ENCODE results near the gene ACOT7. TPM values are rescaled to one million over a fixed set of nuclear protein-coding genes. Genes with fewer than 3 reads are reported as not detected.
A peak's percentile ranks its signal among the peaks of the same experiment; 100 is the strongest.

The ACOT7 gene
- total and polyA plus RNA-seq, 3 donors from 2014 or later: 50.3 to 72.8 (median 52.5) TPM

DNA sequence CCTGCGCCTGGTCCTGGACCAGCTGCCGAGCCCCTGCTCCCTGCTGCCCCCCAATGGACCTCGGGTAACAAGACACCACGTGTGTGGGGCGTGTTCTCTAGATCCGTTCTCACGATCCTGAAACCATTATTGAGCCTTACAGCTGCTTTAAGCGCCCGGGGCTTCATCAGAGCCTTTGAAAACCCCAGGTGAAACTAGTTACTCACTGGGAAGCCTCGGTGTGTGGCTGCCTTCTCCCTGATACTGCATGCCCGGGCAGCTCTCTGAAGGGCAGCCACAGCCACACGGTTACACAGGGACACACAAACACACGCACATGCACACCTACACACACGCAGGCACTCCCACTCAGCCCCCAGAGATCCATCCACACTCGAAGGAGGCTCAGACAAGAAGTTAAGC lies 20.9 kb upstream of the ACOT7 start:
- TF ChIP-seq POLR2A (IDR thresholded peaks at IDR 0.05): no peak
- peak in 1 of 3 experiments; percentile 45 for TF ChIP-seq CTCF (IDR thresholded peaks at IDR 0.05)
- intact Hi-C loops (cut with DNase I; ENCODE audit: low total_unique reads): no loop called here
- H3K27ac ChIP-seq: no peak overlapping the region
- no peaks in the 10 kb centered on the region for H3K36me3 ChIP-seq (ENCODE audit: low read depth, missing control alignments)
- H3K9me3 ChIP-seq: no peaks in the 10 kb centered on the region
- WGBS, 2 donors: 18 to 22% methylated on average over 14 to 15 of the region's 15 CpGs
- no peak overlapping the region for H3K4me3 ChIP-seq
- H3K4me1 ChIP-seq: peaks cover 4% of the 10 kb centered on the region
- peak; percentile 55 for DNase-seq
- H3K27me3 ChIP-seq: no peaks in the 10 kb centered on the region

- Histone ChIP-seq H3K9me3 (no peaks in the 10 kb centered on the region), H3K4me1 (no peaks in the 10 kb centered on the region), H3K27ac (no peak overlapping the region), H3K27me3 (no peaks in the 10 kb centered on the region), H3K4me3 (no peak overlapping the region), H3K36me3 (ENCODE audit: low read depth, missing control alignments) (no peaks in the 10 kb centered on the region)
- 72 to 83% methylated on average over 6 of the region's 6 CpGs for WGBS, 2 donors
- TF ChIP-seq POLR2A (IDR thresholded peaks at IDR 0.05) (no peak), CTCF (IDR thresholded peaks at IDR 0.05) (no peak)
- no peak for DNase-seq
- intact Hi-C loops (cut with DNase I; ENCODE audit: low total_unique reads): no loop called here
These were observed 19.3 kb upstream of the ACOT7 start for GRCh38 chr1:6412896-6413295.

DNA sequence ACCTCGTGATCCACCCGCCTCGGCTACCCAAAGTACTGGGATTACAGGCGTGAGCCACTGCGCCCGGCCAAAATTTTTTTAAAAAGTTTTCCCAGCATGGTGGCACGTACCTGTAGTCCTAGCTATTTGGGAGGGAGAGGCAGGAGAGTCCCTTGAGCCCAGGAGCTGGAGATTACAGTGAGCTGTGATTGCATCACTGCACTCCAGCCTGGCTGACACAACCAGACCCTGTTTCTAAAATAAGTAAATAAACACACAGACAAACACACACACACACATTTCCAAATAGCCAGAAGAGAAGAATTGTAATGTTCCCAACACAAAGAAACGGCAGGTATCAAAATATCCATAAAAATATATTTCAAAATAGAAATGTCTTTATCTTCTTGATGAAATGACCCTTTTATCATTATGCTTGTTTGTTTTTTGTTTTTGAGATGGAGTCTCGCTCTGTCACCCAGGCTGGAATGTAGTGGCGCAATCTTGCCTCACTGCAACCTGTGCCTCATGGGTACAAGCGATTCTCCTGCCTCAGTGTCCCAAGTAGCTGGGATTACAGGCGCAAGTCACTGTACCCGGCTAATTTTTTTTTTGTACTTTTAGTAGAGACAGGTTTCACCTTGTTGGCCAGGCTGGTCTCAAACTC lies 16.8 kb upstream of the ACOT7 start:
- H3K36me3 ChIP-seq (ENCODE audit: low read depth, missing control alignments): no peaks in the 10 kb centered on the region
- DNase-seq: no peak
- intact Hi-C loops (cut with DNase I; ENCODE audit: low total_unique reads): no loop called here
- TF ChIP-seq CTCF (IDR thresholded peaks at IDR 0.05) (no peak), POLR2A (IDR thresholded peaks at IDR 0.05) (no peak)
- H3K27ac ChIP-seq: no peak overlapping the region
- no peaks in the 10 kb centered on the region for H3K27me3 ChIP-seq
- 90 to 92% methylated on average over 13 of the region's 13 CpGs for WGBS, 2 donors
- H3K4me3 ChIP-seq: no peak overlapping the region
- no peaks in the 10 kb centered on the region for H3K4me1 ChIP-seq
- H3K9me3 ChIP-seq: no peaks in the 10 kb centered on the region

GRCh38 chr1:6409733-6410132 lies 16.2 kb upstream of the ACOT7 start:
- H3K4me1 ChIP-seq: no peaks in the 10 kb centered on the region
- intact Hi-C loops (cut with DNase I; ENCODE audit: low total_unique reads): loop anchor here (10.0 kb wide), 1 partner anchor 165 kb away; the partner anchor contains the start of gene HES3
- H3K27ac ChIP-seq: no peak overlapping the region
- WGBS, 2 donors: 89% methylated on average over 6 of the region's 6 CpGs
- no peak for DNase-seq
- no peaks in the 10 kb centered on the region for H3K36me3 ChIP-seq (ENCODE audit: low read depth, missing control alignments)
- TF ChIP-seq CTCF (IDR thresholded peaks at IDR 0.05): no peak
- TF ChIP-seq POLR2A (IDR thresholded peaks at IDR 0.05): no peak
- H3K9me3 ChIP-seq: no peaks in the 10 kb centered on the region
- no peak overlapping the region for H3K4me3 ChIP-seq
- H3K27me3 ChIP-seq: no peaks in the 10 kb centered on the region

DNA sequence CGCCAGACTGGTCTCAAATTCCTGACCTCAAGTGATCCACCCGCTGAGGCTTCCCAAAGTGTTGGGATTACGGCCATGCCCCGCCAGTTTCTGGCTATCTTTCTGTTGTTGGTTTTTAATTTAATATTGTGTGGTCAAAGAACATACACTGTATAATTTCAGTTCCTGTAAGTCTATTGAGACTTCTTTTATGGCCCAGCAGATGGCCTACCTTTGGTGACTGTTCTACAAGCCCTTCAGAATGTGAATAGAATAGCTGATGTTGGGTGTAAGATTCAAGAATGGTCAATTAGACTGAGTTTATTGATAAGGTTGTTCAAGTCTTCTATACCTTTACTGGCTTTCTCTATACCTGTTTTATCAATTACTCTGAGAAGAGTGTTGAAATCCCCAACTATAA lies 15.5 kb upstream of the ACOT7 start:
- no peak overlapping the region for H3K4me3 ChIP-seq
- H3K9me3 ChIP-seq: no peaks in the 10 kb centered on the region
- no peak overlapping the region for H3K27ac ChIP-seq
- no peaks in the 10 kb centered on the region for H3K36me3 ChIP-seq (ENCODE audit: low read depth, missing control alignments)
- 89% methylated on average over 4 of the region's 4 CpGs for WGBS, 2 donors
- intact Hi-C loops (cut with DNase I; ENCODE audit: low total_unique reads): loop anchor here (10.0 kb wide), 1 partner anchor 164 kb away; the partner anchor contains the start of gene HES3
- DNase-seq: no peak
- TF ChIP-seq POLR2A (IDR thresholded peaks at IDR 0.05) (no peak), CTCF (IDR thresholded peaks at IDR 0.05) (no peak)
- H3K27me3 ChIP-seq: no peaks in the 10 kb centered on the region
- H3K4me1 ChIP-seq: no peaks in the 10 kb centered on the region

All from testis (tissue), 3 donors.